PC-3 (cell line): ENCODE measurements around the gene HHIPL2. TPM values are rescaled to one million over a fixed set of nuclear protein-coding genes. Genes with fewer than 3 reads are reported as not detected.
A peak's percentile ranks its signal among the peaks of the same experiment; 100 is the strongest.

Source experiments
- ATAC-seq: fragments of 200-7000 bp; cut with Tn5 transposase; 2 replicates; pipeline ENCODE4 v1.9.1; 2020; ENCODE audit warnings: mild to moderate bottlenecking, moderate library complexity
- BruUV-seq: library from RNA; stranded (reverse); fragments of 400-500 nt; replicated peaks from 2 replicates; lab custom pipeline; 2021; lab: Mats Ljungman, UMichigan
- CTCF ChIA-PET: fragments of 300-600 bp; sonication (Branson Sonifier 250); formaldehyde crosslinking; loops from one replicate; lab custom pipeline; 2022; ENCODE audit warnings: antibody characterized with exemption; lab: Charles Lee
- POLR2A ChIA-PET: fragments of 300-600 bp; sonication (Branson Sonifier 250); formaldehyde crosslinking; loops from one replicate; lab custom pipeline; 2022; ENCODE audit warnings: antibody characterized with exemption; ENCODE audit not compliant: unreplicated experiment; lab: Charles Lee
- DNase-seq: peaks from one replicate; pipeline ENCODE4 v3.0.0-alpha.2; 2015
- H2AFZ ChIP-seq: fragments of 300-600 bp; sonication (generic); 2 replicates; pipeline ENCODE4 v1.6.0; 2016; ENCODE audit warnings: antibody characterized with exemption, low read length
- H3F3A ChIP-seq: fragments of 300-600 bp; sonication (generic); one replicate; pipeline ENCODE4 v1.6.0; 2017; ENCODE audit warnings: antibody characterized with exemption, low read length, control low read depth, mild to moderate bottlenecking; ENCODE audit not compliant: unreplicated experiment
- H3K27ac ChIP-seq: fragments of 300-600 bp; sonication (generic); 2 replicates; pipeline ENCODE4 v1.5.1; 2016; ENCODE audit warnings: mild to moderate bottlenecking, low read length
- H3K27me3 ChIP-seq: fragments of 300-600 bp; sonication (generic); 2 replicates; pipeline ENCODE4 v1.6.1; 2016; ENCODE audit warnings: low read length, mixed read lengths
- H3K36me3 ChIP-seq: fragments of 300-600 bp; sonication (generic); 2 replicates; pipeline ENCODE4 v1.6.1; 2016; ENCODE audit warnings: low read depth, mixed run types, low read length, mixed read lengths
- H3K4me1 ChIP-seq: fragments of 300-600 bp; sonication (generic); 2 replicates; pipeline ENCODE4 v1.5.1; 2016; ENCODE audit warnings: low read length; ENCODE audit not compliant: insufficient read depth
- H3K4me2 ChIP-seq: fragments of 300-600 bp; sonication (generic); 2 replicates; pipeline ENCODE4 v1.6.0; 2016; ENCODE audit warnings: low read length
- H3K4me3 ChIP-seq: fragments of 300-600 bp; sonication (generic); 2 replicates; pipeline ENCODE4 v1.5.1; 2016; ENCODE audit warnings: mild to moderate bottlenecking, low read length, mixed read lengths
- H3K79me2 ChIP-seq: fragments of 300-600 bp; sonication (generic); 2 replicates; pipeline ENCODE4 v1.6.1; 2017; ENCODE audit warnings: low read length, mixed read lengths
- H3K9ac ChIP-seq: fragments of 300-600 bp; sonication (generic); 2 replicates; pipeline ENCODE4 v1.6.0; 2016; ENCODE audit warnings: mild to moderate bottlenecking, low read length
- H3K9me2 ChIP-seq: fragments of 300-600 bp; sonication (generic); replicated peaks from 2 replicates; pipeline ENCODE4 v1.6.1; 2016; ENCODE audit warnings: mixed run types, low read length, mixed read lengths
- H3K9me3 ChIP-seq: fragments of 300-600 bp; sonication (generic); 2 replicates; pipeline ENCODE4 v1.6.1; 2016; ENCODE audit warnings: low read length, mixed read lengths
- H4K20me1 ChIP-seq: fragments of 300-600 bp; sonication (generic); 2 replicates; pipeline ENCODE4 v1.6.1; 2016; ENCODE audit warnings: low read length, mixed read lengths
- EZH2 ChIP-seq: fragments of 300-600 bp; sonication (generic); IDR thresholded peaks from one replicate; pipeline ENCODE4 v1.6.1; 2017; ENCODE audit warnings: antibody characterized with exemption, mild to moderate bottlenecking, low read length; ENCODE audit not compliant: unreplicated experiment
- EZH2phosphoT487 ChIP-seq: fragments of 300-600 bp; sonication (generic); IDR thresholded peaks from 2 replicates; pipeline ENCODE4 v1.6.1; 2018; ENCODE audit warnings: mild to moderate bottlenecking, antibody characterized with exemption, low read length, borderline replicate concordance
- intact Hi-C: fragments of 100-400 bp; cut with micrococcal nuclease; formaldehyde crosslinking; loops from 2 replicates; pipeline ENCODE4 v1.9.0; 2023
- total RNA-seq: library from RNA; depleted of rRNA; stranded (reverse); fragments of >200 nt; gene quantifications from 2 replicates; pipeline ENCODE4 v1.2.3, GENCODE V29; 2014
- TF ChIP-seq, protein P1 (sequence below): fragments of 300-600 bp; sonication (generic); conservative IDR thresholded peaks from 2 replicates; pipeline ENCODE4 v1.5.1; 2017; ENCODE audit warnings: antibody characterized with exemption, low read depth, mild to moderate bottlenecking, low read length

The HHIPL2 gene
- total RNA-seq, 1 experiment from 2014 or later = 1.2 TPM

- no peak for ATAC-seq
These were observed 40.2 kb upstream of the HHIPL2 start for GRCh38 chr1:222588135-222588534.

DNA sequence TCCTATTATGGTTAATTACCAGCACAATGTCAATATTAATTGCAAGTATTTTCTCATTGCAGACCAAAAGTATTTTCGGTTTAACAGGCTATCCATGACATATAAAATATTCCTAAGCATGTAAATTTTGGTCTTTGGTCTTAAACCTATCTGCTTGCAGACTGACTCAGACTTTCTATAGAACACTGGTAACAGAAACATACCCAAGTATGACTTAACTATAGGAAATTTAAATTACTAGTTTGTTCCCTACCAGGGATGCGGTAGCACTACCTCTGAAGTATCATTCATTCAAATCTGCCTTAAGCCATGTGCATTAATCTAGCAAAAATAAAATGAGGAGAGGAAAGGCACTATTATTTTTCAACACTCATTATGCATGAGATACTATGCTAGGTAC lies 38.9 kb upstream of the HHIPL2 start:
- Histone ChIP-seq H3K9me2 (no peaks in the 10 kb centered on the region), H3K4me3 (peak overlapping the region; percentile 10; the same call in 1 of the 2 replicates), H3K36me3 (peaks cover 41% of the 10 kb centered on the region), H3K27ac (no peak overlapping the region), H3K79me2 (peaks cover 77% of the 10 kb centered on the region), H4K20me1 (no peaks in the 10 kb centered on the region), H3F3A (peaks cover 7% of the 10 kb centered on the region), H3K4me2 (peak overlapping the region; percentile 41), H2AFZ (no peak overlapping the region), H3K9me3 (no peaks in the 10 kb centered on the region), H3K27me3 (no peaks in the 10 kb centered on the region), H3K9ac (no peak overlapping the region), H3K4me1 (peaks cover 51% of the 10 kb centered on the region)
- DNase-seq (peak; percentile 20), ATAC-seq (no peak)
- POLR2A ChIA-PET = no interaction called here
- no TSS peak for BruUV-seq
- CTCF ChIA-PET = no interaction called here
- intact Hi-C loops = no loop called here
- no peak for TF ChIP-seq EZH2
- no peak for TF ChIP-seq EZH2phosphoT487
- TF ChIP-seq, protein P1, sequence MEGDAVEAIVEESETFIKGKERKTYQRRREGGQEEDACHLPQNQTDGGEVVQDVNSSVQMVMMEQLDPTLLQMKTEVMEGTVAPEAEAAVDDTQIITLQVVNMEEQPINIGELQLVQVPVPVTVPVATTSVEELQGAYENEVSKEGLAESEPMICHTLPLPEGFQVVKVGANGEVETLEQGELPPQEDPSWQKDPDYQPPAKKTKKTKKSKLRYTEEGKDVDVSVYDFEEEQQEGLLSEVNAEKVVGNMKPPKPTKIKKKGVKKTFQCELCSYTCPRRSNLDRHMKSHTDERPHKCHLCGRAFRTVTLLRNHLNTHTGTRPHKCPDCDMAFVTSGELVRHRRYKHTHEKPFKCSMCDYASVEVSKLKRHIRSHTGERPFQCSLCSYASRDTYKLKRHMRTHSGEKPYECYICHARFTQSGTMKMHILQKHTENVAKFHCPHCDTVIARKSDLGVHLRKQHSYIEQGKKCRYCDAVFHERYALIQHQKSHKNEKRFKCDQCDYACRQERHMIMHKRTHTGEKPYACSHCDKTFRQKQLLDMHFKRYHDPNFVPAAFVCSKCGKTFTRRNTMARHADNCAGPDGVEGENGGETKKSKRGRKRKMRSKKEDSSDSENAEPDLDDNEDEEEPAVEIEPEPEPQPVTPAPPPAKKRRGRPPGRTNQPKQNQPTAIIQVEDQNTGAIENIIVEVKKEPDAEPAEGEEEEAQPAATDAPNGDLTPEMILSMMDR = no peak

More at GRCh38 chr1:222588135-222588534, 40.2 kb upstream of the HHIPL2 start:
- no peak for DNase-seq
- Histone ChIP-seq H3F3A (no peaks in the 10 kb centered on the region), H3K9me2 (no peaks in the 10 kb centered on the region), H3K27ac (no peak overlapping the region), H3K9ac (no peak overlapping the region), H3K27me3 (no peaks in the 10 kb centered on the region), H2AFZ (no peak overlapping the region), H3K36me3 (peaks cover 34% of the 10 kb centered on the region), H3K4me2 (peak overlapping the region; percentile 89), H3K9me3 (no peaks in the 10 kb centered on the region), H3K4me1 (peaks cover 38% of the 10 kb centered on the region), H4K20me1 (no peaks in the 10 kb centered on the region), H3K4me3 (peak overlapping the region; percentile 78), H3K79me2 (peaks cover 70% of the 10 kb centered on the region)
- intact Hi-C loops = loop anchor here (2.0 kb wide), 1 partner anchor 123 kb away; no protein-coding TSS in a partner anchor
- ChIA-PET POLR2A (no interaction called here), CTCF (no interaction called here)
- BruUV-seq = no TSS peak
- TF ChIP-seq, protein P1 = no peak
- TF ChIP-seq EZH2 = no peak
- no peak for TF ChIP-seq EZH2phosphoT487

- ChIA-PET POLR2A (no interaction called here), CTCF (no interaction called here)
- peaks cover 45% of the 10 kb centered on the region for H3K4me1 ChIP-seq
- H3K36me3 ChIP-seq = peaks cover 63% of the 10 kb centered on the region
- peaks cover 85% of the 10 kb centered on the region for H3K79me2 ChIP-seq
- no peak for DNase-seq
- no peaks in the 10 kb centered on the region for H3K9me3 ChIP-seq
- no peaks in the 10 kb centered on the region for H3K27me3 ChIP-seq
- no peak overlapping the region for H3K9ac ChIP-seq
- no TSS peak for BruUV-seq
- 0 out of 2 replicates have a peak, but pooled peaks cover 6% of the 10 kb centered on the region for H4K20me1 ChIP-seq
- TF ChIP-seq, protein P1 = no peak
- no peak for TF ChIP-seq EZH2
- no peak for TF ChIP-seq EZH2phosphoT487
- H3K4me2 ChIP-seq = peak overlapping the region; percentile 51
- no peak for ATAC-seq
- H3K9me2 ChIP-seq = no peaks in the 10 kb centered on the region
- H3F3A ChIP-seq = peaks cover 7% of the 10 kb centered on the region
- H3K27ac ChIP-seq = peak overlapping the region; percentile 35; the same call in 1 of the 2 replicates
- no peak overlapping the region for H3K4me3 ChIP-seq
- H2AFZ ChIP-seq = no peak overlapping the region
- intact Hi-C loops = loop anchor here (2.0 kb wide), 1 partner anchor 62 kb away; no protein-coding TSS in a partner anchor
These were observed 35.2 kb upstream of the HHIPL2 start for GRCh38 chr1:222583079-222583478.
